H1 (cell line): ENCODE data around the gene C19orf85. TPM values are rescaled to one million over a fixed set of nuclear protein-coding genes. Genes with fewer than 3 reads are reported as not detected.
A peak's percentile ranks its signal among the peaks of the same experiment; 100 is the strongest.

ENCODE experiments used
- GABPA ChIP-seq: IDR thresholded peaks from 2 replicates; pipeline ENCODE4 v1.6.1; 2011; ENCODE audit warnings: mild to moderate bottlenecking, low read length, moderate library complexity, borderline replicate concordance; ENCODE audit not compliant: insufficient read depth
- KDM4A ChIP-seq: IDR thresholded peaks from one replicate; pipeline ENCODE4 v1.7.1; 2012; ENCODE audit warnings: low read depth, mild to moderate bottlenecking, moderate library complexity, low read length, inconsistent platforms; ENCODE audit not compliant: severe bottlenecking
- MAX ChIP-seq: IDR thresholded peaks from 2 replicates; pipeline ENCODE4 v1.6.1; 2012; ENCODE audit warnings: inconsistent platforms
- NRF1 ChIP-seq: IDR thresholded peaks from 2 replicates; pipeline ENCODE4 v1.6.1; 2011; ENCODE audit warnings: mild to moderate bottlenecking, low read depth, low read length, improper control_type of control experiment
- SP4 ChIP-seq: IDR thresholded peaks from 2 replicates; pipeline ENCODE4 v1.6.1; 2012; ENCODE audit warnings: low read length, inconsistent platforms
- polyA plus RNA-seq, 7 experiments: library from polyadenylated mRNA; depleted of rRNA in 3 of 7; stranded (reverse) in 5 of 7; unstranded in 2 of 7; fragments of >200 nt in 5 of 7; fragments of 200-250 nt in 2 of 7; gene quantifications; 1 replicate in 5 of 7; 2 replicates in 1 of 7; 4 replicates in 1 of 7; pipeline versions ENCODE4 v1.2.1 to v1.2.3, GENCODE V29; 2011 to 2013; ENCODE audit warnings: missing spikeins in 2 of 7, mixed read lengths in 2 of 7
- total RNA-seq: library from RNA; stranded (reverse); fragmentation: NEBNext Ultra II Directional; extraction: Animal tissue kit (Norgen Biotek cat#: 25700); gene quantifications from 2 replicates; pipeline ENCODE4 v1.2.1, GENCODE V29; 2021
- TF ChIP-seq, protein P1 (sequence below): fragments of 300-600 bp; sonication (generic); IDR thresholded peaks from 2 replicates; pipeline ENCODE4 v1.7.1; 2012; ENCODE audit warnings: low read length, moderate library complexity, mild to moderate bottlenecking, inconsistent platforms; ENCODE audit not compliant: insufficient replicate concordance
- TF ChIP-seq, protein P2 (sequence below): IDR thresholded peaks from 2 replicates; pipeline ENCODE4 v1.6.1; 2012; ENCODE audit warnings: inconsistent platforms

Gene C19orf85
- total and polyA plus RNA-seq, 2 of the 8 experiments (the other 6 are each of a cell fraction or from before 2014, with no cell fraction given): 2.2 to 3.2 TPM

- TF ChIP-seq, protein P1, sequence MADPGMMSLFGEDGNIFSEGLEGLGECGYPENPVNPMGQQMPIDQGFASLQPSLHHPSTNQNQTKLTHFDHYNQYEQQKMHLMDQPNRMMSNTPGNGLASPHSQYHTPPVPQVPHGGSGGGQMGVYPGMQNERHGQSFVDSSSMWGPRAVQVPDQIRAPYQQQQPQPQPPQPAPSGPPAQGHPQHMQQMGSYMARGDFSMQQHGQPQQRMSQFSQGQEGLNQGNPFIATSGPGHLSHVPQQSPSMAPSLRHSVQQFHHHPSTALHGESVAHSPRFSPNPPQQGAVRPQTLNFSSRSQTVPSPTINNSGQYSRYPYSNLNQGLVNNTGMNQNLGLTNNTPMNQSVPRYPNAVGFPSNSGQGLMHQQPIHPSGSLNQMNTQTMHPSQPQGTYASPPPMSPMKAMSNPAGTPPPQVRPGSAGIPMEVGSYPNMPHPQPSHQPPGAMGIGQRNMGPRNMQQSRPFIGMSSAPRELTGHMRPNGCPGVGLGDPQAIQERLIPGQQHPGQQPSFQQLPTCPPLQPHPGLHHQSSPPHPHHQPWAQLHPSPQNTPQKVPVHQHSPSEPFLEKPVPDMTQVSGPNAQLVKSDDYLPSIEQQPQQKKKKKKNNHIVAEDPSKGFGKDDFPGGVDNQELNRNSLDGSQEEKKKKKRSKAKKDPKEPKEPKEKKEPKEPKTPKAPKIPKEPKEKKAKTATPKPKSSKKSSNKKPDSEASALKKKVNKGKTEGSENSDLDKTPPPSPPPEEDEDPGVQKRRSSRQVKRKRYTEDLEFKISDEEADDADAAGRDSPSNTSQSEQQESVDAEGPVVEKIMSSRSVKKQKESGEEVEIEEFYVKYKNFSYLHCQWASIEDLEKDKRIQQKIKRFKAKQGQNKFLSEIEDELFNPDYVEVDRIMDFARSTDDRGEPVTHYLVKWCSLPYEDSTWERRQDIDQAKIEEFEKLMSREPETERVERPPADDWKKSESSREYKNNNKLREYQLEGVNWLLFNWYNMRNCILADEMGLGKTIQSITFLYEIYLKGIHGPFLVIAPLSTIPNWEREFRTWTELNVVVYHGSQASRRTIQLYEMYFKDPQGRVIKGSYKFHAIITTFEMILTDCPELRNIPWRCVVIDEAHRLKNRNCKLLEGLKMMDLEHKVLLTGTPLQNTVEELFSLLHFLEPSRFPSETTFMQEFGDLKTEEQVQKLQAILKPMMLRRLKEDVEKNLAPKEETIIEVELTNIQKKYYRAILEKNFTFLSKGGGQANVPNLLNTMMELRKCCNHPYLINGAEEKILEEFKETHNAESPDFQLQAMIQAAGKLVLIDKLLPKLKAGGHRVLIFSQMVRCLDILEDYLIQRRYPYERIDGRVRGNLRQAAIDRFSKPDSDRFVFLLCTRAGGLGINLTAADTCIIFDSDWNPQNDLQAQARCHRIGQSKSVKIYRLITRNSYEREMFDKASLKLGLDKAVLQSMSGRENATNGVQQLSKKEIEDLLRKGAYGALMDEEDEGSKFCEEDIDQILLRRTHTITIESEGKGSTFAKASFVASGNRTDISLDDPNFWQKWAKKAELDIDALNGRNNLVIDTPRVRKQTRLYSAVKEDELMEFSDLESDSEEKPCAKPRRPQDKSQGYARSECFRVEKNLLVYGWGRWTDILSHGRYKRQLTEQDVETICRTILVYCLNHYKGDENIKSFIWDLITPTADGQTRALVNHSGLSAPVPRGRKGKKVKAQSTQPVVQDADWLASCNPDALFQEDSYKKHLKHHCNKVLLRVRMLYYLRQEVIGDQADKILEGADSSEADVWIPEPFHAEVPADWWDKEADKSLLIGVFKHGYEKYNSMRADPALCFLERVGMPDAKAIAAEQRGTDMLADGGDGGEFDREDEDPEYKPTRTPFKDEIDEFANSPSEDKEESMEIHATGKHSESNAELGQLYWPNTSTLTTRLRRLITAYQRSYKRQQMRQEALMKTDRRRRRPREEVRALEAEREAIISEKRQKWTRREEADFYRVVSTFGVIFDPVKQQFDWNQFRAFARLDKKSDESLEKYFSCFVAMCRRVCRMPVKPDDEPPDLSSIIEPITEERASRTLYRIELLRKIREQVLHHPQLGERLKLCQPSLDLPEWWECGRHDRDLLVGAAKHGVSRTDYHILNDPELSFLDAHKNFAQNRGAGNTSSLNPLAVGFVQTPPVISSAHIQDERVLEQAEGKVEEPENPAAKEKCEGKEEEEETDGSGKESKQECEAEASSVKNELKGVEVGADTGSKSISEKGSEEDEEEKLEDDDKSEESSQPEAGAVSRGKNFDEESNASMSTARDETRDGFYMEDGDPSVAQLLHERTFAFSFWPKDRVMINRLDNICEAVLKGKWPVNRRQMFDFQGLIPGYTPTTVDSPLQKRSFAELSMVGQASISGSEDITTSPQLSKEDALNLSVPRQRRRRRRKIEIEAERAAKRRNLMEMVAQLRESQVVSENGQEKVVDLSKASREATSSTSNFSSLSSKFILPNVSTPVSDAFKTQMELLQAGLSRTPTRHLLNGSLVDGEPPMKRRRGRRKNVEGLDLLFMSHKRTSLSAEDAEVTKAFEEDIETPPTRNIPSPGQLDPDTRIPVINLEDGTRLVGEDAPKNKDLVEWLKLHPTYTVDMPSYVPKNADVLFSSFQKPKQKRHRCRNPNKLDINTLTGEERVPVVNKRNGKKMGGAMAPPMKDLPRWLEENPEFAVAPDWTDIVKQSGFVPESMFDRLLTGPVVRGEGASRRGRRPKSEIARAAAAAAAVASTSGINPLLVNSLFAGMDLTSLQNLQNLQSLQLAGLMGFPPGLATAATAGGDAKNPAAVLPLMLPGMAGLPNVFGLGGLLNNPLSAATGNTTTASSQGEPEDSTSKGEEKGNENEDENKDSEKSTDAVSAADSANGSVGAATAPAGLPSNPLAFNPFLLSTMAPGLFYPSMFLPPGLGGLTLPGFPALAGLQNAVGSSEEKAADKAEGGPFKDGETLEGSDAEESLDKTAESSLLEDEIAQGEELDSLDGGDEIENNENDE: no peak
- TF ChIP-seq, protein P2, sequence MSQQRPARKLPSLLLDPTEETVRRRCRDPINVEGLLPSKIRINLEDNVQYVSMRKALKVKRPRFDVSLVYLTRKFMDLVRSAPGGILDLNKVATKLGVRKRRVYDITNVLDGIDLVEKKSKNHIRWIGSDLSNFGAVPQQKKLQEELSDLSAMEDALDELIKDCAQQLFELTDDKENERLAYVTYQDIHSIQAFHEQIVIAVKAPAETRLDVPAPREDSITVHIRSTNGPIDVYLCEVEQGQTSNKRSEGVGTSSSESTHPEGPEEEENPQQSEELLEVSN: peak; percentile 51; the same call in 1 of the 2 replicates
- TF ChIP-seq SP4 (no peak), NRF1 (no peak), MAX (peak; percentile 67), KDM4A (no peak), GABPA (0 out of 2 replicates have a peak, but pooled peaks have one; percentile 12)
These were observed 16.7 kb upstream of the C19orf85 start (continued) for GRCh38 chr19:55481148-55481793.
